ENCODE results near the gene SHANK1. TPM values are rescaled to one million over a fixed set of nuclear protein-coding genes. Genes with fewer than 3 reads are reported as not detected.

The SHANK1 gene
- total and polyA plus RNA-seq, 2 of the 13 experiments (the other 11 are each of a cell fraction or from before 2014, with no cell fraction given), result not detected

GRCh38 chr19:50657222-50657669 lies 62.4 kb downstream of the SHANK1 start:
- no peak overlapping the region for H3K27ac ChIP-seq (ENCODE audit: extremely low read length, insufficient read depth, low read length)
- 0 out of 5 replicates have a peak, but pooled peaks cover 0 to 5% of the 10 kb centered on the region in 2 experiments for H3K27me3 ChIP-seq (ENCODE audit: control insufficient read depth in 1 of 2, insufficient read depth in 2 of 2, low read length in 2 of 2)
- BruUV-seq (replicated peaks), result no TSS peak
- peak; percentile 73; the same call in 1 of the 2 replicates for TF ChIP-seq RAD51 (IDR thresholded peaks at IDR 0.05; ENCODE audit: borderline replicate concordance)
- TF ChIP-seq ZNF552 (CRISPR knock-in tag; IDR thresholded peaks at IDR 0.05; ENCODE audit: borderline replicate concordance), result no peak
- TF ChIP-seq ZSCAN21 (CRISPR knock-in tag; IDR thresholded peaks at IDR 0.05; ENCODE audit: borderline replicate concordance), result no peak
- no peak for TF ChIP-seq YY1 (IDR thresholded peaks at IDR 0.05; ENCODE audit: insufficient read depth, insufficient replicate concordance, low read depth, low read length)
- H3K4me1 ChIP-seq (ENCODE audit: insufficient read depth, low read length), result no peaks in the 10 kb centered on the region
- ATAC-seq (no peak), DNase-seq (ENCODE audit: low spot score) (no peak), FAIRE-seq (no peak)
- no peak overlapping the region for H3K4me2 ChIP-seq (ENCODE audit: low read depth, low read length)
- POLR2A ChIA-PET, result no interaction called here
- peaks cover 3% of the 10 kb centered on the region; the same call in 1 of the 2 replicates for H3K9me3 ChIP-seq (ENCODE audit: low read length)
- intact Hi-C loops (cut with micrococcal nuclease; ENCODE audit: unreplicated experiment) (no loop called here), in situ Hi-C loops (cut with HindIII; ENCODE audit: extremely low pct_ligation_motif_present, low pct_unique_long_range_greater_than_20kb) (no loop called here)
- no peaks in the 10 kb centered on the region for H3K79me2 ChIP-seq (ENCODE audit: insufficient read depth, low read length)
- no peak overlapping the region for H3K4me3 ChIP-seq (replicated peaks in 1 of 3; ENCODE audit: insufficient read depth in 1 of 3, low read depth in 2 of 3, low read length in 3 of 3)
- H2AFZ ChIP-seq (ENCODE audit: low read length), result no peak overlapping the region
- WGBS (ENCODE audit: low lambda C conversion rate), result 0% methylated on average over 6 of the region's 6 CpGs
- CTCF ChIA-PET (ENCODE audit: low intra/inter-chr PET ratio, low total read pairs), result no interaction called here
- H3K9ac ChIP-seq (ENCODE audit: insufficient read depth, low read depth, low read length), result no peak overlapping the region
- H3K36me3 ChIP-seq (replicated peaks in 1 of 2; ENCODE audit: control insufficient read depth in 1 of 2, insufficient read depth in 2 of 2, low read length in 2 of 2), result no peaks in the 10 kb centered on the region
- H4K20me1 ChIP-seq (ENCODE audit: insufficient read depth, low read length), result no peaks in the 10 kb centered on the region

GRCh38 chr19:50654882-50655281 lies 64.7 kb downstream of the SHANK1 start:
- Histone ChIP-seq H2AFZ (ENCODE audit: low read length) (no peak overlapping the region), H3K4me2 (ENCODE audit: low read depth, low read length) (no peak overlapping the region), H3K4me3 (replicated peaks in 1 of 3; ENCODE audit: insufficient read depth in 1 of 3, low read depth in 2 of 3, low read length in 3 of 3) (no peak overlapping the region), H3K27me3 (ENCODE audit: control insufficient read depth in 1 of 2, insufficient read depth in 2 of 2, low read length in 2 of 2) (0 out of 5 replicates have a peak, but pooled peaks cover 0 to 5% of the 10 kb centered on the region in 2 experiments), H3K79me2 (ENCODE audit: insufficient read depth, low read length) (no peaks in the 10 kb centered on the region), H3K4me1 (ENCODE audit: insufficient read depth, low read length) (no peaks in the 10 kb centered on the region), H3K27ac (ENCODE audit: extremely low read length, insufficient read depth, low read length) (no peak overlapping the region), H3K36me3 (replicated peaks in 1 of 2; ENCODE audit: control insufficient read depth in 1 of 2, insufficient read depth in 2 of 2, low read length in 2 of 2) (no peaks in the 10 kb centered on the region), H3K9me3 (ENCODE audit: low read length) (peaks cover 3% of the 10 kb centered on the region; the same call in 1 of the 2 replicates), H4K20me1 (ENCODE audit: insufficient read depth, low read length) (no peaks in the 10 kb centered on the region), H3K9ac (ENCODE audit: insufficient read depth, low read depth, low read length) (no peak overlapping the region)
- DNase-seq (ENCODE audit: low spot score) (peak; percentile 8), ATAC-seq (no peak), FAIRE-seq (no peak)
- ChIA-PET CTCF (ENCODE audit: low intra/inter-chr PET ratio, low total read pairs) (no interaction called here), POLR2A (no interaction called here)
- intact Hi-C loops (cut with micrococcal nuclease; ENCODE audit: unreplicated experiment) (no loop called here), in situ Hi-C loops (cut with HindIII; ENCODE audit: extremely low pct_ligation_motif_present, low pct_unique_long_range_greater_than_20kb) (no loop called here)
- BruUV-seq (replicated peaks), result no TSS peak
- TF ChIP-seq USF2 (IDR thresholded peaks at IDR 0.05; ENCODE audit: low read depth, low read length) (0 out of 2 replicates have a peak, but pooled peaks have one; percentile 5), USF2 (CRISPR knock-in tag; IDR thresholded peaks at IDR 0.05; ENCODE audit: borderline replicate concordance) (peak; percentile 25; the same call in 1 of the 2 replicates), ZNF24 (IDR thresholded peaks at IDR 0.05) (no peak), NFYC (CRISPR knock-in tag; IDR thresholded peaks at IDR 0.05) (0 out of 2 replicates have a peak, but pooled peaks have one; percentile 28), ZNF383 (CRISPR knock-in tag; IDR thresholded peaks at IDR 0.05; ENCODE audit: borderline replicate concordance) (no peak), YY1 (IDR thresholded peaks at IDR 0.05; ENCODE audit: insufficient read depth, insufficient replicate concordance, low read depth, low read length) (no peak), HNF4A (CRISPR knock-in tag; IDR thresholded peaks at IDR 0.05) (0 out of 2 replicates have a peak, but pooled peaks have one; percentile 14), RFX5 (IDR thresholded peaks at IDR 0.05; ENCODE audit: low read depth, low read length) (no peak), ZNF232 (CRISPR knock-in tag; IDR thresholded peaks at IDR 0.05; ENCODE audit: borderline replicate concordance) (no peak), PHF5A (CRISPR knock-in tag; IDR thresholded peaks at IDR 0.05; ENCODE audit: low read depth, unreplicated experiment) (no peak)
- TF ChIP-seq, protein P1, sequence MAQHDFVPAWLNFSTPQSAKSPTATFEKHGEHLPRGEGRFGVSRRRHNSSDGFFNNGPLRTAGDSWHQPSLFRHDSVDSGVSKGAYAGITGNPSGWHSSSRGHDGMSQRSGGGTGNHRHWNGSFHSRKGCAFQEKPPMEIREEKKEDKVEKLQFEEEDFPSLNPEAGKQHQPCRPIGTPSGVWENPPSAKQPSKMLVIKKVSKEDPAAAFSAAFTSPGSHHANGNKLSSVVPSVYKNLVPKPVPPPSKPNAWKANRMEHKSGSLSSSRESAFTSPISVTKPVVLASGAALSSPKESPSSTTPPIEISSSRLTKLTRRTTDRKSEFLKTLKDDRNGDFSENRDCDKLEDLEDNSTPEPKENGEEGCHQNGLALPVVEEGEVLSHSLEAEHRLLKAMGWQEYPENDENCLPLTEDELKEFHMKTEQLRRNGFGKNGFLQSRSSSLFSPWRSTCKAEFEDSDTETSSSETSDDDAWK (CRISPR knock-in tag; IDR thresholded peaks at IDR 0.05), result no peak

Measured in HepG2 (cell line).